WI38 (cell line): ENCODE results near the gene HPSE2.

Source experiments
- H3K4me3 ChIP-seq: 2 replicates; pipeline ENCODE4 v1.5.1; 2011; ENCODE audit warnings: low read depth, mild to moderate bottlenecking, control low read depth, low read length
- CTCF ChIP-seq: IDR thresholded peaks from 2 replicates; pipeline ENCODE4 v1.5.1; 2012; ENCODE audit warnings: low read depth, mild to moderate bottlenecking, control low read depth, low read length

Gene HPSE2

DNA sequence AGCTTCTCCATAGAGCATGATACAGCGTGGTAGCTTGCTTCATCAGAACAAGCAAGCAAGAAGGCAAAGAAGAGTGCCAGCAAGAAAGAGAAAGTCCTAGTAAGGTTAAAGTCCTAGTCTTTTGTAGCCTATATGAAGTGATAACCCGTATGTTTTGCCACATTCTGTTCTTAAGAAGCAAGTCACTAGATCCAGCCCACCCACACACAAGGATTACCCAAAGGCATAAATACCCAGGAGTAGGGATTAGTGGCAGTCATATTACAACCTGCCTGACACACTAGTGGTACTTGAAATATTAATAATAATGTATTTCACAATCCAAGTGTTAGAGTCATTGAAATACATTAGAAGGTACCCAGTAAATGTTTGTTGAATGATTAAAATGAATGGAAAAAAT is 285.5 kb downstream of the HPSE2 start:
- no peak overlapping the region for H3K4me3 ChIP-seq
- TF ChIP-seq CTCF: no peak

- H3K4me3 ChIP-seq: no peak overlapping the region
- no peak for TF ChIP-seq CTCF
Measured at GRCh38 chr10:98949306-98949705, 286.3 kb downstream of the HPSE2 start.

- TF ChIP-seq CTCF: no peak
- H3K4me3 ChIP-seq: no peak overlapping the region
Measured at GRCh38 chr10:98943681-98944080, 292.0 kb downstream of the HPSE2 start.

DNA sequence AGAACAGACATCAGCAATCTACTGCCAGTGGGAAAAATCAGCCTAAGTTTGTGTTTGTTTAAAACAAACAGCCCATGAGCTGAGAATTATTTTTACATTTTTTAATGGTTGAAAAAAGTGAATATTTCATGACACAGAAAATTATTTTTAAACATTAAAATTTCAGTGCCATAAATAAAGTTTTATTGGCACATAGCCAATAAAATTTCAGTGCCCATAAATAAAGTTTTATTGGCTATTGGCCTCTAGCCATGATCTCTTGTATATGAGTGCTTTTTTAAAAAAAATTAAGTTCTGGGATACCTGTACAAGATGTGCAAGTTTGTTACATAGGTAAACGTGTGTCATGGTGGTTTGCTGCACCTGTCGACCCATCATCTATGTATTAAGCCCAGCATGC is 305.9 kb downstream of the HPSE2 start:
- TF ChIP-seq CTCF: no peak
- H3K4me3 ChIP-seq: no peak overlapping the region

DNA sequence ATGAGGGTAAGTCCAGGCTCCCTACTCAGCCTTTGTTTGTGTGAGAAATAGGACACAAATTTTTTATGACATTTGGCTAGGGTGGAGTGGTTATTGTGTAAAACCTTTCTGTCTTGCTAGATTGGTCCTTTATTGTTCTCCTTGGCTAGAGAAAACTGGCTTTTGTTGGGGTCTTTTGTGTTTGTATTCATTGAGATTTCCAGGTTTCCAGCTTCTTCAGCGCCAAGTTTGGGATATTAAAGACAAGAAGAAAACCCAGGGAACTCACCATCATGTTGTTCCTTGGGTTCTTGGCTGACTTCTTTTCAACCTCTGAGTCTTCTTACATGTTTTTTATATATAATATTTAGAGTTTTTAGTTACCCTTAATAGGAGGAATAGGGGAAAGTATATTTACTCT is 310.0 kb downstream of the HPSE2 start:
- no peak for TF ChIP-seq CTCF
- no peak overlapping the region for H3K4me3 ChIP-seq

- no peak overlapping the region for H3K4me3 ChIP-seq
- TF ChIP-seq CTCF: no peak
Measured at GRCh38 chr10:98924526-98924925, 311.1 kb downstream of the HPSE2 start.

- H3K4me3 ChIP-seq: no peak overlapping the region
Measured at GRCh38 chr10:98921316-98921715, 314.3 kb downstream of the HPSE2 start.

More at GRCh38 chr10:98921316-98921715, 314.3 kb downstream of the HPSE2 start:
- no peak for TF ChIP-seq CTCF
